GM12878 (cell line): Measurements from ENCODE around the gene HMCN1.

ENCODE experiments used
- ATF7 ChIP-seq: fragments of 450-650 bp; IDR thresholded peaks from 2 replicates; pipeline ENCODE4 v1.6.1; 2016; ENCODE audit warnings: low read depth, mild to moderate bottlenecking
- CBFB ChIP-seq: IDR thresholded peaks from 2 replicates; pipeline ENCODE4 v1.6.1; 2016; ENCODE audit warnings: antibody characterized with exemption, low read depth
- CTCF ChIP-seq, 3 experiments: IDR thresholded peaks in 2 of 3; conservative IDR thresholded peaks in 1 of 3; 2 replicates each; pipeline ENCODE4 v1.5.1; 2011; ENCODE audit warnings: low read depth in 3 of 3, low read length in 3 of 3, mild to moderate bottlenecking in 3 of 3, control low read depth in 2 of 3, moderate library complexity in 2 of 3, inconsistent platforms in 1 of 3, mixed read lengths in 1 of 3; ENCODE audit not compliant: control insufficient read depth in 2 of 3, insufficient read depth in 1 of 3; ENCODE audit errors: extremely low read depth in 1 of 3
- E4F1 ChIP-seq: fragments of 450-650 bp; IDR thresholded peaks from 2 replicates; pipeline ENCODE4 v1.6.1; 2018; ENCODE audit warnings: borderline replicate concordance, mild to moderate bottlenecking; ENCODE audit not compliant: partially characterized antibody
- EZH2 ChIP-seq: IDR thresholded peaks from 2 replicates; pipeline ENCODE4 v1.6.1; 2012; ENCODE audit warnings: low read depth, mild to moderate bottlenecking, control low read depth, inconsistent platforms, low read length, borderline replicate concordance; ENCODE audit not compliant: control insufficient read depth
- MTA3 ChIP-seq: IDR thresholded peaks from 2 replicates; pipeline ENCODE4 v1.6.1; 2012; ENCODE audit warnings: low read length, inconsistent platforms, borderline replicate concordance
- RFX5 ChIP-seq: IDR thresholded peaks from 2 replicates; pipeline ENCODE4 v1.6.1; 2011; ENCODE audit warnings: low read depth, low read length, improper control_type of control experiment
- SMAD1 ChIP-seq: fragments of 450-650 bp; IDR thresholded peaks from 2 replicates; pipeline ENCODE4 v1.6.1; 2018; ENCODE audit warnings: mild to moderate bottlenecking, low read depth; ENCODE audit not compliant: partially characterized antibody
- STAT3 ChIP-seq: IDR thresholded peaks from 2 replicates; pipeline ENCODE4 v1.6.1; 2011; ENCODE audit warnings: low read depth, low read length, improper control_type of control experiment
- TAF1 ChIP-seq: IDR thresholded peaks from 2 replicates; pipeline ENCODE4 v1.6.1; 2011; ENCODE audit warnings: mild to moderate bottlenecking, low read depth, low read length, borderline replicate concordance
- ZBTB11 ChIP-seq: fragments of 450-650 bp; formaldehyde crosslinking; IDR thresholded peaks from 2 replicates; pipeline ENCODE4 v1.5.0; 2022; ENCODE audit warnings: mild to moderate bottlenecking, missing genetic modification characterization

GRCh38 chr1:185720633-185721272 is 13.4 kb upstream of the HMCN1 start:
- TF ChIP-seq TAF1 (no peak), STAT3 (no peak), E4F1 (no peak), ZBTB11 (CRISPR knock-in tag) (no peak), CBFB (no peak), ATF7 (no peak), EZH2 (no peak), SMAD1 (no peak), MTA3 (no peak), RFX5 (no peak), CTCF (IDR thresholded peaks at IDR 0.05 in 2 of 3, conservative IDR thresholded peaks at IDR 0.05 in 1 of 3; ENCODE audit: control insufficient read depth in 2 of 3, extremely low read depth in 1 of 3, insufficient read depth in 1 of 3, low read depth in 3 of 3, low read length in 3 of 3) (peak; percentile 32 to 37 (median 33); a peak in 3 of 6 replicates)
